IMR-90 (cell line): ENCODE measurements around the gene KLHL36. TPM values are rescaled to one million over a fixed set of nuclear protein-coding genes. Genes with fewer than 3 reads are reported as not detected.

Source experiments
- ATAC-seq: fragments of 200-7000 bp; cut with Tn5 transposase; 2 replicates; pipeline ENCODE4 v1.9.1; 2020; ENCODE audit warnings: low read depth, mild to moderate bottlenecking, moderate library complexity
- BruUV-seq: library from RNA; stranded (reverse); fragments of 400-500 nt; replicated peaks from 2 replicates; lab custom pipeline; 2021; lab: Mats Ljungman, UMichigan
- CTCF ChIA-PET: fragments of 300-600 bp; formaldehyde crosslinking; extraction: SDS; loops from one replicate; lab custom pipeline; 2021; ENCODE audit warnings: antibody characterized with exemption; lab: Yijun Ruan, JAX
- POLR2A ChIA-PET: fragments of 300-600 bp; sonication (Branson Sonifier 250); formaldehyde crosslinking; loops from one replicate; lab custom pipeline; 2022; ENCODE audit warnings: antibody characterized with exemption; ENCODE audit not compliant: unreplicated experiment; lab: Charles Lee
- DNase-seq: peaks from one replicate; pipeline ENCODE4 v3.0.0; 2013
- H2AFZ ChIP-seq: replicated peaks from 2 replicates; pipeline ENCODE3; 2013; ENCODE audit warnings: low read length, mild to moderate bottlenecking; ENCODE audit not compliant: poor library complexity
- H2AK5ac ChIP-seq: 2 replicates; pipeline ENCODE4 v1.6.1; 2013; ENCODE audit warnings: low read depth, low read length, inconsistent platforms
- H2AK9ac ChIP-seq: replicated peaks from 2 replicates; pipeline ENCODE3; 2013; ENCODE audit warnings: mild to moderate bottlenecking, low read depth, low read length, moderate library complexity; ENCODE audit not compliant: poor library complexity
- H2BK120ac ChIP-seq: 2 replicates; pipeline ENCODE4 v1.6.1; 2013; ENCODE audit warnings: low read depth, low read length, inconsistent platforms
- H2BK15ac ChIP-seq: 3 replicates; pipeline ENCODE4 v1.6.1; 2013; ENCODE audit warnings: low read depth, low read length, inconsistent platforms
- H2BK20ac ChIP-seq: 2 replicates; pipeline ENCODE4 v1.6.1; 2013; ENCODE audit warnings: low read depth, mild to moderate bottlenecking, inconsistent platforms, low read length, moderate library complexity
- H2BK5ac ChIP-seq: 2 replicates; pipeline ENCODE4 v1.6.1; 2013; ENCODE audit warnings: mild to moderate bottlenecking, low read depth, low read length, inconsistent platforms; ENCODE audit not compliant: poor library complexity, severe bottlenecking
- H3K14ac ChIP-seq: replicated peaks from 2 replicates; pipeline ENCODE4 v1.6.1; 2013; ENCODE audit warnings: low read depth, low read length, inconsistent platforms
- H3K18ac ChIP-seq: 2 replicates; pipeline ENCODE4 v1.6.1; 2013; ENCODE audit warnings: low read depth, low read length, control low read depth
- H3K23ac ChIP-seq: 2 replicates; pipeline ENCODE4 v1.6.1; 2013; ENCODE audit warnings: low read depth, low read length, inconsistent platforms
- H3K27ac ChIP-seq: 2 replicates; pipeline ENCODE4 v1.5.1; 2013; ENCODE audit warnings: mild to moderate bottlenecking, control low read depth, low read length; ENCODE audit not compliant: insufficient read depth
- H3K27me3 ChIP-seq: 2 replicates; pipeline ENCODE4 v1.6.1; 2013; ENCODE audit warnings: low read length; ENCODE audit not compliant: control insufficient read depth, insufficient read depth
- H3K36me3 ChIP-seq: 2 replicates; pipeline ENCODE4 v1.6.1; 2013; ENCODE audit warnings: low read length, mixed read lengths; ENCODE audit not compliant: control insufficient read depth, insufficient read depth
- H3K4ac ChIP-seq: 2 replicates; pipeline ENCODE4 v1.6.1; 2013; ENCODE audit warnings: low read depth, low read length, inconsistent platforms
- H3K4me1 ChIP-seq: 2 replicates; pipeline ENCODE4 v1.6.1; 2013; ENCODE audit warnings: low read length, mixed read lengths; ENCODE audit not compliant: control insufficient read depth, insufficient read depth
- H3K4me2 ChIP-seq: 2 replicates; pipeline ENCODE4 v1.6.1; 2013; ENCODE audit warnings: low read depth, mild to moderate bottlenecking, control low read depth, low read length, moderate library complexity
- H3K4me3 ChIP-seq: 2 replicates; pipeline ENCODE4 v1.5.1; 2013; ENCODE audit warnings: low read depth, mild to moderate bottlenecking, control low read depth, low read length, moderate library complexity; ENCODE audit not compliant: insufficient read depth
- H3K56ac ChIP-seq: 2 replicates; pipeline ENCODE4 v1.6.1; 2013; ENCODE audit warnings: low read length, inconsistent platforms; ENCODE audit not compliant: insufficient read depth; ENCODE audit errors: extremely low read depth
- H3K79me1 ChIP-seq, 2 experiments: 2 replicates each; pipeline ENCODE4 v1.6.1; 2013; ENCODE audit warnings: low read length in 2 of 2, inconsistent platforms in 1 of 2, low read depth in 1 of 2
- H3K9ac ChIP-seq: 2 replicates; pipeline ENCODE4 v1.6.1; 2013; ENCODE audit warnings: low read depth, low read length, control low read depth
- H3K9me1 ChIP-seq: 2 replicates; pipeline ENCODE4 v1.6.1; 2013; ENCODE audit warnings: low read length, inconsistent platforms; ENCODE audit not compliant: insufficient read depth
- H3K9me3 ChIP-seq: 2 replicates; pipeline ENCODE4 v1.6.1; 2013; ENCODE audit warnings: low read length; ENCODE audit not compliant: control insufficient read depth, insufficient read depth
- H4K20me1 ChIP-seq: 2 replicates; pipeline ENCODE4 v1.6.1; 2013; ENCODE audit warnings: low read length, inconsistent platforms; ENCODE audit not compliant: insufficient read depth
- H4K5ac ChIP-seq: 2 replicates; pipeline ENCODE4 v1.6.1; 2013; ENCODE audit warnings: mild to moderate bottlenecking, low read depth, low read length, control low read depth
- H4K8ac ChIP-seq, 2 experiments: 2 replicates each; pipeline ENCODE4 v1.6.1; 2013; ENCODE audit warnings: low read depth in 2 of 2, low read length in 2 of 2, control low read depth in 1 of 2, inconsistent platforms in 1 of 2
- H4K91ac ChIP-seq: 2 replicates; pipeline ENCODE4 v1.6.1; 2013; ENCODE audit warnings: low read depth, low read length, inconsistent platforms; ENCODE audit not compliant: insufficient read depth
- BHLHE40 ChIP-seq: fragments of 150-350 bp; IDR thresholded peaks from 2 replicates; pipeline ENCODE4 v1.6.1; 2016; ENCODE audit warnings: mild to moderate bottlenecking, low read depth, low read length
- CEBPB ChIP-seq: IDR thresholded peaks from 2 replicates; pipeline ENCODE4 v1.6.1; 2012; ENCODE audit warnings: low read depth, low read length, improper control_type of control experiment
- CHD1 ChIP-seq: IDR thresholded peaks from 2 replicates; pipeline ENCODE4 v1.6.1; 2012; ENCODE audit warnings: low read depth, low read length, improper control_type of control experiment
- FOS ChIP-seq: fragments of 150-350 bp; IDR thresholded peaks from 2 replicates; pipeline ENCODE4 v1.6.1; 2016; ENCODE audit warnings: low read depth, low read length
- MXI1 ChIP-seq: IDR thresholded peaks from 2 replicates; pipeline ENCODE4 v1.6.1; 2012; ENCODE audit warnings: low read depth, mild to moderate bottlenecking, low read length, moderate library complexity, borderline replicate concordance
- POLR2A ChIP-seq: IDR thresholded peaks from 2 replicates; pipeline ENCODE4 v1.6.1; 2012; ENCODE audit warnings: mild to moderate bottlenecking, low read depth, low read length
- RAD21 ChIP-seq: IDR thresholded peaks from 2 replicates; pipeline ENCODE4 v1.6.1; 2012; ENCODE audit warnings: low read length, improper control_type of control experiment
- RCOR1 ChIP-seq: IDR thresholded peaks from 2 replicates; pipeline ENCODE4 v1.6.1; 2012; ENCODE audit warnings: mild to moderate bottlenecking, low read length, improper control_type of control experiment; ENCODE audit not compliant: insufficient replicate concordance
- RFX5 ChIP-seq: IDR thresholded peaks from 2 replicates; pipeline ENCODE4 v1.8.0; 2012; ENCODE audit warnings: low read depth, mild to moderate bottlenecking, low read length, moderate library complexity
- WGBS, 2 experiments: methylation state at CpG; one replicate each; pipeline versions ENCODE4 v1.1.5 to v1.1.7; 2013; ENCODE audit warnings: missing lambda C conversion rate in 2 of 2; ENCODE audit not compliant: insufficient read length in 1 of 2; ENCODE audit errors: extremely low coverage in 2 of 2; 5-methylcytosine and 5-hydroxymethylcytosine counted together
- dilution Hi-C: fragments of 300-500 bp; cut with HindIII; formaldehyde crosslinking; loops from one replicate; pipeline ENCODE4 v1.14.3; 2018; ENCODE audit warnings: low sequenced_read_pairs; ENCODE audit not compliant: unreplicated experiment
- in situ Hi-C: fragments of 300-500 bp; cut with MboI; formaldehyde crosslinking; loops from 3 replicates; pipeline ENCODE4 v1.14.3; 2019; ENCODE audit warnings: low sequenced_read_pairs, inconsistent platforms, mixed read lengths
- intact Hi-C: fragments of 100-400 bp; cut with micrococcal nuclease; formaldehyde crosslinking; loops from 2 replicates; pipeline ENCODE4 v1.10.0; 2022
- polyA plus RNA-seq, 3 experiments: library from polyadenylated mRNA; depleted of rRNA; stranded (reverse); fragments of >200 nt; gene quantifications; 2 replicates each; pipeline ENCODE4 v1.2.3, GENCODE V29; 2012; ENCODE audit warnings: low replicate concordance in 1 of 3
- total RNA-seq: library from RNA; depleted of rRNA; stranded (reverse); fragments of >200 nt; gene quantifications from 2 replicates; pipeline ENCODE4 v1.2.3, GENCODE V29; 2012
- TF ChIP-seq, protein P1 (sequence below): conservative IDR thresholded peaks from 2 replicates; pipeline ENCODE4 v1.5.1; 2012; ENCODE audit warnings: mild to moderate bottlenecking, low read depth, low read length, improper control_type of control experiment
- TF ChIP-seq, protein P2 (sequence below): fragments of 150-350 bp; IDR thresholded peaks from 2 replicates; pipeline ENCODE4 v1.6.1; 2017; ENCODE audit warnings: mild to moderate bottlenecking, antibody characterized with exemption, low read length, low read depth

Gene KLHL36
- total and polyA plus RNA-seq, 2 of the 4 experiments (the other 2 are of a cell fraction) = 45.9 to 46.3 TPM

- Histone ChIP-seq H3K9me1 (peaks cover 13% of the 10 kb centered on the region), H2AK9ac (no peak overlapping the region), H3K4me1 (peaks cover 4% of the 10 kb centered on the region), H3K4me2 (no peak overlapping the region), H3K9ac (no peak overlapping the region), H3K4me3 (no peak overlapping the region), H2BK120ac (no peak overlapping the region), H3K23ac (no peak overlapping the region), H2BK15ac (no peak overlapping the region), H3K36me3 (peaks cover 50% of the 10 kb centered on the region), H4K20me1 (peaks cover 20% of the 10 kb centered on the region), H3K27ac (no peak overlapping the region), H2AK5ac (no peak overlapping the region), H3K56ac (no peak overlapping the region), H4K8ac (no peak overlapping the region), H3K79me1 (peaks cover 15 to 39% of the 10 kb centered on the region in 2 experiments), H3K9me3 (no peaks in the 10 kb centered on the region), H3K27me3 (no peaks in the 10 kb centered on the region), H3K4ac (no peak overlapping the region), H2BK5ac (no peak overlapping the region), H3K14ac (no peak overlapping the region), H4K5ac (no peak overlapping the region), H3K18ac (no peak overlapping the region), H2AFZ (no peak overlapping the region), H2BK20ac (no peak overlapping the region), H4K91ac (no peak overlapping the region)
- no peak for TF ChIP-seq CHD1
- TF ChIP-seq FOS = no peak
- no peak for TF ChIP-seq BHLHE40
- TF ChIP-seq MXI1 = no peak
- TF ChIP-seq CEBPB = no peak
- TF ChIP-seq RCOR1 = no peak
- no peak for TF ChIP-seq RAD21
- TF ChIP-seq, protein P1, sequence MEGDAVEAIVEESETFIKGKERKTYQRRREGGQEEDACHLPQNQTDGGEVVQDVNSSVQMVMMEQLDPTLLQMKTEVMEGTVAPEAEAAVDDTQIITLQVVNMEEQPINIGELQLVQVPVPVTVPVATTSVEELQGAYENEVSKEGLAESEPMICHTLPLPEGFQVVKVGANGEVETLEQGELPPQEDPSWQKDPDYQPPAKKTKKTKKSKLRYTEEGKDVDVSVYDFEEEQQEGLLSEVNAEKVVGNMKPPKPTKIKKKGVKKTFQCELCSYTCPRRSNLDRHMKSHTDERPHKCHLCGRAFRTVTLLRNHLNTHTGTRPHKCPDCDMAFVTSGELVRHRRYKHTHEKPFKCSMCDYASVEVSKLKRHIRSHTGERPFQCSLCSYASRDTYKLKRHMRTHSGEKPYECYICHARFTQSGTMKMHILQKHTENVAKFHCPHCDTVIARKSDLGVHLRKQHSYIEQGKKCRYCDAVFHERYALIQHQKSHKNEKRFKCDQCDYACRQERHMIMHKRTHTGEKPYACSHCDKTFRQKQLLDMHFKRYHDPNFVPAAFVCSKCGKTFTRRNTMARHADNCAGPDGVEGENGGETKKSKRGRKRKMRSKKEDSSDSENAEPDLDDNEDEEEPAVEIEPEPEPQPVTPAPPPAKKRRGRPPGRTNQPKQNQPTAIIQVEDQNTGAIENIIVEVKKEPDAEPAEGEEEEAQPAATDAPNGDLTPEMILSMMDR = no peak
- TF ChIP-seq, protein P2, sequence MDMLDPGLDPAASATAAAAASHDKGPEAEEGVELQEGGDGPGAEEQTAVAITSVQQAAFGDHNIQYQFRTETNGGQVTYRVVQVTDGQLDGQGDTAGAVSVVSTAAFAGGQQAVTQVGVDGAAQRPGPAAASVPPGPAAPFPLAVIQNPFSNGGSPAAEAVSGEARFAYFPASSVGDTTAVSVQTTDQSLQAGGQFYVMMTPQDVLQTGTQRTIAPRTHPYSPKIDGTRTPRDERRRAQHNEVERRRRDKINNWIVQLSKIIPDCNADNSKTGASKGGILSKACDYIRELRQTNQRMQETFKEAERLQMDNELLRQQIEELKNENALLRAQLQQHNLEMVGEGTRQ = no peak
- TF ChIP-seq POLR2A = no peak
- no peak for TF ChIP-seq RFX5
- dilution Hi-C loops = no loop called here
- ChIA-PET CTCF (no interaction called here), POLR2A (no interaction called here)
- in situ Hi-C loops = no loop called here
- ATAC-seq (no peak), DNase-seq (no peak)
- no CpG with 5 or more reads among the region's 2 CpGs for WGBS, 2 experiments
- no TSS peak for BruUV-seq
- intact Hi-C loops = no loop called here
Measured at GRCh38 chr16:84665359-84665758, 17.0 kb downstream of the KLHL36 start.
